A673 (cell line): ENCODE measurements around the gene GALNT6. TPM values are rescaled to one million over a fixed set of nuclear protein-coding genes. Genes with fewer than 3 reads are reported as not detected.

ENCODE experiments used
- BruUV-seq: library from RNA; stranded (reverse); fragments of 400-500 nt; replicated peaks from 2 replicates; lab custom pipeline; 2021; lab: Mats Ljungman, UMichigan
- CTCF ChIA-PET: fragments of 300-600 bp; sonication (Branson Sonifier 250); formaldehyde crosslinking; loops from one replicate; lab custom pipeline; 2022; ENCODE audit warnings: antibody characterized with exemption; lab: Charles Lee
- POLR2A ChIA-PET: fragments of 300-600 bp; sonication (Branson Sonifier 250); formaldehyde crosslinking; loops from one replicate; lab custom pipeline; 2022; ENCODE audit warnings: antibody characterized with exemption; ENCODE audit not compliant: low non-redundant PET; lab: Charles Lee
- DNase-seq: peaks from one replicate; pipeline ENCODE4 v3.0.0-alpha.2; 2015; ENCODE audit warnings: low spot score
- H3K27ac ChIP-seq: fragments of 200-600 bp; sonication (generic); 2 replicates; pipeline ENCODE4 v1.5.1; 2016; ENCODE audit warnings: mixed run types, low read depth, mild to moderate bottlenecking, mixed read lengths, antibody characterized with exemption, low read length; ENCODE audit not compliant: poor library complexity, severe bottlenecking
- H3K27me3 ChIP-seq: fragments of 200-600 bp; sonication (generic); replicated peaks from 2 replicates; pipeline ENCODE4 v1.6.1; 2017; ENCODE audit warnings: mixed run types, low read depth, mild to moderate bottlenecking, mixed read lengths, antibody characterized with exemption, low read length; ENCODE audit not compliant: insufficient read depth, poor library complexity
- H3K36me3 ChIP-seq: fragments of 200-600 bp; sonication (generic); 2 replicates; pipeline ENCODE4 v1.6.1; 2016; ENCODE audit warnings: mixed run types, mild to moderate bottlenecking, mixed read lengths, antibody characterized with exemption, low read length; ENCODE audit not compliant: insufficient read depth, poor library complexity, severe bottlenecking
- H3K4me1 ChIP-seq: fragments of 200-600 bp; sonication (generic); 2 replicates; pipeline ENCODE4 v1.6.1; 2017; ENCODE audit warnings: mixed run types, mild to moderate bottlenecking, mixed read lengths, antibody characterized with exemption, low read length; ENCODE audit not compliant: insufficient read depth, poor library complexity, severe bottlenecking
- H3K4me3 ChIP-seq: fragments of 200-600 bp; sonication (generic); 2 replicates; pipeline ENCODE4 v1.5.1; 2016; ENCODE audit warnings: low read depth, mixed run types, mild to moderate bottlenecking, mixed read lengths, low read length; ENCODE audit not compliant: poor library complexity, severe bottlenecking
- H3K9me3 ChIP-seq: fragments of 200-600 bp; sonication (generic); 2 replicates; pipeline ENCODE4 v1.6.1; 2016; ENCODE audit warnings: mixed run types, low read depth, mild to moderate bottlenecking, mixed read lengths, antibody characterized with exemption, low read length; ENCODE audit not compliant: poor library complexity, severe bottlenecking
- CTCF ChIP-seq: fragments of 300-800, 200-600 bp; sonication (generic); conservative IDR thresholded peaks from 2 replicates; pipeline ENCODE4 v1.5.1; 2017; ENCODE audit warnings: low read depth, mild to moderate bottlenecking, antibody characterized with exemption, low read length, moderate library complexity, mixed read lengths
- EZH2 ChIP-seq: fragments of 200-600 bp; sonication (generic); IDR thresholded peaks from 2 replicates; pipeline ENCODE4 v1.6.1; 2017; ENCODE audit warnings: borderline replicate concordance, low read depth, mild to moderate bottlenecking, mixed read lengths, antibody characterized with exemption, low read length; ENCODE audit not compliant: poor library complexity, severe bottlenecking
- intact Hi-C: fragments of 100-400 bp; cut with micrococcal nuclease; formaldehyde crosslinking; loops from one replicate; pipeline ENCODE4 v1.10.0; 2022; ENCODE audit not compliant: unreplicated experiment
- total RNA-seq: library from RNA; stranded (reverse); gene quantifications from 2 replicates; pipeline ENCODE4 v1.2.3, GENCODE V29; 2021

GALNT6 gene
- total RNA-seq, 1 experiment from 2014 or later: 0.26 TPM

GRCh38 chr12:51405801-51406207 lies 14.6 kb upstream of the GALNT6 start:
- Histone ChIP-seq H3K27ac (no peak overlapping the region), H3K4me1 (no peaks in the 10 kb centered on the region), H3K9me3 (no peaks in the 10 kb centered on the region), H3K4me3 (no peak overlapping the region), H3K27me3 (no peaks in the 10 kb centered on the region), H3K36me3 (no peaks in the 10 kb centered on the region)
- DNase-seq: no peak
- ChIA-PET POLR2A (no interaction called here), CTCF (no interaction called here)
- intact Hi-C loops: no loop called here
- BruUV-seq: no TSS peak
- no peak for TF ChIP-seq EZH2
- no peak for TF ChIP-seq CTCF

GRCh38 chr12:51404627-51405026 lies 13.4 kb upstream of the GALNT6 start:
- ChIA-PET CTCF (no interaction called here), POLR2A (no interaction called here)
- BruUV-seq: no TSS peak
- H3K4me1 ChIP-seq: no peaks in the 10 kb centered on the region
- no peak for TF ChIP-seq EZH2
- no peak for TF ChIP-seq CTCF
- intact Hi-C loops: no loop called here
- H3K4me3 ChIP-seq: no peak overlapping the region
- H3K27me3 ChIP-seq: no peaks in the 10 kb centered on the region
- no peaks in the 10 kb centered on the region for H3K36me3 ChIP-seq
- no peak for DNase-seq
- H3K27ac ChIP-seq: no peak overlapping the region
- no peaks in the 10 kb centered on the region for H3K9me3 ChIP-seq

- Histone ChIP-seq H3K4me1 (no peaks in the 10 kb centered on the region), H3K4me3 (no peak overlapping the region), H3K27ac (no peak overlapping the region), H3K36me3 (no peaks in the 10 kb centered on the region), H3K27me3 (no peaks in the 10 kb centered on the region), H3K9me3 (no peaks in the 10 kb centered on the region)
- TF ChIP-seq CTCF: no peak
- no peak for TF ChIP-seq EZH2
- ChIA-PET CTCF (no interaction called here), POLR2A (no interaction called here)
- BruUV-seq: no TSS peak
- no peak for DNase-seq
- intact Hi-C loops: no loop called here
These were observed 12.5 kb upstream of the GALNT6 start for GRCh38 chr12:51403681-51404136.
